H9 (cell line): ENCODE results near the gene PAPLN. TPM values are rescaled to one million over a fixed set of nuclear protein-coding genes. Genes with fewer than 3 reads are reported as not detected.

Experiments used
- DNase-seq: peaks from one replicate; pipeline ENCODE4 v3.0.0-alpha.2; 2017
- H2AFZ ChIP-seq: one replicate; pipeline ENCODE4 v1.6.1; 2013; ENCODE audit warnings: mild to moderate bottlenecking, low read length, control low read depth, moderate library complexity
- H2AK5ac ChIP-seq: 2 replicates; pipeline ENCODE4 v1.6.1; 2013; ENCODE audit warnings: low read length, control low read depth, mixed read lengths; ENCODE audit not compliant: insufficient read length
- H2BK120ac ChIP-seq: one replicate; pipeline ENCODE4 v1.6.1; 2013; ENCODE audit warnings: low read depth, mild to moderate bottlenecking, low read length, control low read depth, inconsistent platforms; ENCODE audit not compliant: poor library complexity, severe bottlenecking
- H2BK12ac ChIP-seq: 2 replicates; pipeline ENCODE4 v1.6.1; 2013; ENCODE audit warnings: low read length, control low read depth, mixed read lengths, low read depth; ENCODE audit not compliant: insufficient read length
- H2BK15ac ChIP-seq: 2 replicates; pipeline ENCODE4 v1.6.1; 2013; ENCODE audit warnings: low read depth, low read length, control low read depth
- H2BK20ac ChIP-seq: one replicate; pipeline ENCODE4 v1.6.1; 2013; ENCODE audit warnings: low read depth, mild to moderate bottlenecking, low read length, control low read depth, inconsistent platforms; ENCODE audit not compliant: poor library complexity, severe bottlenecking
- H2BK5ac ChIP-seq: 2 replicates; pipeline ENCODE4 v1.6.1; 2013; ENCODE audit warnings: low read length, control low read depth, mixed read lengths; ENCODE audit not compliant: insufficient read length
- H3K14ac ChIP-seq: 2 replicates; pipeline ENCODE4 v1.6.1; 2013; ENCODE audit warnings: low read length, control low read depth; ENCODE audit not compliant: insufficient read depth
- H3K18ac ChIP-seq: 2 replicates; pipeline ENCODE4 v1.6.1; 2013; ENCODE audit warnings: low read depth, mild to moderate bottlenecking, mixed read lengths, low read length, control low read depth; ENCODE audit not compliant: insufficient read length
- H3K23ac ChIP-seq: 2 replicates; pipeline ENCODE4 v1.6.1; 2013; ENCODE audit warnings: low read length, control low read depth, mixed read lengths, low read depth; ENCODE audit not compliant: insufficient read length
- H3K23me2 ChIP-seq: 2 replicates; pipeline ENCODE4 v1.6.1; 2013; ENCODE audit warnings: low read depth, mild to moderate bottlenecking, mixed read lengths, low read length, control low read depth; ENCODE audit not compliant: insufficient read length, poor library complexity, severe bottlenecking
- H3K27ac ChIP-seq: 2 replicates; pipeline ENCODE4 v1.5.1; 2013; ENCODE audit warnings: low read length, control low read depth, mixed read lengths, low read depth; ENCODE audit not compliant: insufficient read length
- H3K27me3 ChIP-seq: 2 replicates; pipeline ENCODE4 v1.6.1; 2013; ENCODE audit warnings: low read length, control low read depth, inconsistent platforms; ENCODE audit not compliant: insufficient read depth
- H3K4ac ChIP-seq: 2 replicates; pipeline ENCODE4 v1.6.1; 2013; ENCODE audit warnings: low read depth, mild to moderate bottlenecking, control low read depth, inconsistent platforms, low read length, moderate library complexity
- H3K4me1 ChIP-seq: 2 replicates; pipeline ENCODE4 v1.6.1; 2013; ENCODE audit warnings: low read length, control low read depth, inconsistent platforms; ENCODE audit not compliant: insufficient read depth
- H3K4me2 ChIP-seq: 2 replicates; pipeline ENCODE4 v1.6.1; 2013; ENCODE audit warnings: low read length, control low read depth, mixed read lengths; ENCODE audit not compliant: insufficient read length, insufficient read depth
- H3K56ac ChIP-seq: 2 replicates; pipeline ENCODE4 v1.6.1; 2013; ENCODE audit warnings: low read depth, mild to moderate bottlenecking, mixed read lengths, low read length, control low read depth; ENCODE audit not compliant: insufficient read length
- H3K79me1 ChIP-seq: 2 replicates; pipeline ENCODE4 v1.6.1; 2013; ENCODE audit warnings: low read depth, mild to moderate bottlenecking, moderate library complexity, low read length, control low read depth, inconsistent platforms; ENCODE audit not compliant: insufficient read depth, poor library complexity, severe bottlenecking
- H3K79me2 ChIP-seq: 2 replicates; pipeline ENCODE4 v1.6.1; 2013; ENCODE audit warnings: low read length, control low read depth, inconsistent platforms; ENCODE audit not compliant: insufficient read depth
- H3K9ac ChIP-seq: 2 replicates; pipeline ENCODE4 v1.6.1; 2013; ENCODE audit warnings: low read length, control low read depth, mixed read lengths; ENCODE audit not compliant: insufficient read length; ENCODE audit errors: extremely low read depth
- H3K9me3 ChIP-seq: one replicate; pipeline ENCODE4 v1.6.1; 2013; ENCODE audit warnings: low read depth, low read length, inconsistent platforms; ENCODE audit not compliant: control insufficient read depth
- H3T11ph ChIP-seq: one replicate; pipeline ENCODE4 v1.6.1; 2013; ENCODE audit warnings: mild to moderate bottlenecking, low read length, control low read depth, inconsistent platforms
- H4K20me1 ChIP-seq: one replicate; pipeline ENCODE4 v1.6.1; 2013; ENCODE audit not compliant: control insufficient read depth, insufficient read length, insufficient read depth
- H4K5ac ChIP-seq: 2 replicates; pipeline ENCODE4 v1.6.1; 2013; ENCODE audit warnings: low read depth, mild to moderate bottlenecking, mixed read lengths, low read length, control low read depth; ENCODE audit not compliant: insufficient read length
- H4K8ac ChIP-seq: replicated peaks from 2 replicates; pipeline ENCODE4 v1.6.1; 2013; ENCODE audit warnings: low read length, control low read depth, mixed read lengths, low read depth; ENCODE audit not compliant: insufficient read length
- H4K91ac ChIP-seq: 2 replicates; pipeline ENCODE4 v1.6.1; 2013; ENCODE audit warnings: low read depth, mild to moderate bottlenecking, moderate library complexity, mixed read lengths, low read length, control low read depth; ENCODE audit not compliant: insufficient read length
- H3K27ac Mint-ChIP-seq, 3 experiments: 2 replicates in 2 of 3; 3 replicates in 1 of 3; pipeline ENCODE4 v1.8.0; 2020 to 2021; ENCODE audit warnings: mixed read lengths in 3 of 3, mild to moderate bottlenecking in 1 of 3, moderate library complexity in 1 of 3
- H3K27me3 Mint-ChIP-seq: 2 replicates; pipeline ENCODE4 v1.8.0; 2021; ENCODE audit warnings: low read depth, mild to moderate bottlenecking, moderate library complexity, mixed read lengths
- H3K36me3 Mint-ChIP-seq, 3 experiments: 2 replicates in 2 of 3; 3 replicates in 1 of 3; pipeline ENCODE4 v1.8.0; 2020 to 2021; ENCODE audit warnings: low read depth in 3 of 3, mixed read lengths in 3 of 3; ENCODE audit not compliant: insufficient read depth in 1 of 3
- H3K4me1 Mint-ChIP-seq, 2 experiments: 2 replicates each; pipeline ENCODE4 v1.8.0; 2020; ENCODE audit warnings: mixed read lengths in 2 of 2
- H3K4me3 Mint-ChIP-seq, 2 experiments: 2 replicates in 1 of 2; 3 replicates in 1 of 2; pipeline ENCODE4 v1.8.0; 2020 to 2021; ENCODE audit warnings: mild to moderate bottlenecking in 2 of 2, mixed read lengths in 2 of 2, moderate library complexity in 1 of 2
- H3K9me3 Mint-ChIP-seq, 2 experiments: 2 replicates in 1 of 2; 3 replicates in 1 of 2; pipeline ENCODE4 v1.8.0; 2020; ENCODE audit warnings: mild to moderate bottlenecking in 2 of 2, mixed read lengths in 2 of 2, moderate library complexity in 1 of 2
- WGBS: extraction: QIAGEN DNeasy Blood & Tissue Kit; methylation state at CpG from one replicate; pipeline ENCODE4 v1.1.7; 2013; ENCODE audit warnings: missing lambda C conversion rate, low lambda C conversion rate, mixed read lengths; ENCODE audit not compliant: insufficient read length; ENCODE audit errors: extremely low coverage; 5-methylcytosine and 5-hydroxymethylcytosine counted together
- total RNA-seq: library from RNA; stranded (reverse); gene quantifications from 2 replicates; pipeline ENCODE4 v1.2.1, GENCODE V29; 2021
- TF ChIP-seq, protein P1 (sequence below): fragments of 200-600 bp; sonication (generic); conservative IDR thresholded peaks from 3 replicates; pipeline ENCODE4 v1.8.0; 2021; ENCODE audit warnings: antibody characterized with exemption, mild to moderate bottlenecking

PAPLN gene
- total RNA-seq, 1 experiment from 2014 or later, result 8.5 TPM

DNA sequence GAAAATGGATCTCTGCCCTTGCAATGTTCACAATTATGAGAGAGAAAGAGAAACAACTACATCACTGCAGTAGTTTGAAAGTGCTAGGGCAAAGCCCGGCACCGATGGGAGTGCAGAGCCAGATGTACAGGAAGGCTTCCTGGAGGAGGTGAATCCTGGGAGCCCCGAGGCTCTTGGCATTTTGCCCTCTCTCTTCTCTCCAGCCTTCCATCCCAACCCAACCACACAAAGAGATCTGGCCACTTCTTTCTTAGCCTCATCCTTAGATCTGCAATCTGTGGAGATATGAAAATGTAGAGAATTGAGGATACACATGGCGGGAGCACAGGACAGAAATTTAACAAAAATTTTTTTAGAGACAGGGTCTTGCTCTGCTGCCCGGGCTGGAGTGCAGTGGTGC is 3.3 kb upstream of the PAPLN start:
- no peaks in the 10 kb centered on the region for H3K79me1 ChIP-seq

More for the DNA sequence above, 3.3 kb upstream of the PAPLN start:
- Mint-ChIP-seq H3K27ac (no peak overlapping the region), H3K36me3 (peaks cover 0 to 2% (median 0%) of the 10 kb centered on the region in 3 experiments; a peak in 1 of 7 replicates), H3K4me1 (peaks cover 56 to 62% of the 10 kb centered on the region in 2 experiments), H3K4me3 (no peak overlapping the region), H3K9me3 (no peaks in the 10 kb centered on the region; a peak in 1 of 5 replicates), H3K27me3 (peaks cover 45% of the 10 kb centered on the region)
- H2BK12ac ChIP-seq, result no peak overlapping the region
- H3K14ac ChIP-seq, result no peak overlapping the region
- H4K20me1 ChIP-seq, result no peaks in the 10 kb centered on the region
- no peak overlapping the region for H4K5ac ChIP-seq
- peaks cover 16% of the 10 kb centered on the region for H3K23me2 ChIP-seq
- H3K27ac ChIP-seq, result no peak overlapping the region
- WGBS, result no CpG with 5 or more reads among the region's 5 CpGs
- H3K9ac ChIP-seq, result no peak overlapping the region
- TF ChIP-seq, protein P1, sequence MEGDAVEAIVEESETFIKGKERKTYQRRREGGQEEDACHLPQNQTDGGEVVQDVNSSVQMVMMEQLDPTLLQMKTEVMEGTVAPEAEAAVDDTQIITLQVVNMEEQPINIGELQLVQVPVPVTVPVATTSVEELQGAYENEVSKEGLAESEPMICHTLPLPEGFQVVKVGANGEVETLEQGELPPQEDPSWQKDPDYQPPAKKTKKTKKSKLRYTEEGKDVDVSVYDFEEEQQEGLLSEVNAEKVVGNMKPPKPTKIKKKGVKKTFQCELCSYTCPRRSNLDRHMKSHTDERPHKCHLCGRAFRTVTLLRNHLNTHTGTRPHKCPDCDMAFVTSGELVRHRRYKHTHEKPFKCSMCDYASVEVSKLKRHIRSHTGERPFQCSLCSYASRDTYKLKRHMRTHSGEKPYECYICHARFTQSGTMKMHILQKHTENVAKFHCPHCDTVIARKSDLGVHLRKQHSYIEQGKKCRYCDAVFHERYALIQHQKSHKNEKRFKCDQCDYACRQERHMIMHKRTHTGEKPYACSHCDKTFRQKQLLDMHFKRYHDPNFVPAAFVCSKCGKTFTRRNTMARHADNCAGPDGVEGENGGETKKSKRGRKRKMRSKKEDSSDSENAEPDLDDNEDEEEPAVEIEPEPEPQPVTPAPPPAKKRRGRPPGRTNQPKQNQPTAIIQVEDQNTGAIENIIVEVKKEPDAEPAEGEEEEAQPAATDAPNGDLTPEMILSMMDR, result no peak
- no peak overlapping the region for H2BK20ac ChIP-seq
- H4K91ac ChIP-seq, result no peak overlapping the region
- H3K23ac ChIP-seq, result no peak overlapping the region
- no peak overlapping the region for H3K4me2 ChIP-seq
- no peak overlapping the region for H3K4ac ChIP-seq
- H2BK5ac ChIP-seq, result no peak overlapping the region
- no peak overlapping the region for H2AK5ac ChIP-seq
- no peak overlapping the region for H3K56ac ChIP-seq
- no peak overlapping the region for H2BK120ac ChIP-seq
- peaks cover 7% of the 10 kb centered on the region; the same call in 1 of the 2 replicates for H3K4me1 ChIP-seq
- no peaks in the 10 kb centered on the region for H3K9me3 ChIP-seq
- H4K8ac ChIP-seq, result no peak overlapping the region
- no peak overlapping the region for H2BK15ac ChIP-seq
- H2AFZ ChIP-seq, result no peak overlapping the region
- no peak for DNase-seq
- H3K27me3 ChIP-seq, result peaks cover 16% of the 10 kb centered on the region
- no peaks in the 10 kb centered on the region for H3K79me2 ChIP-seq
- H3T11ph ChIP-seq, result no peak overlapping the region
- H3K18ac ChIP-seq, result no peak overlapping the region
